H9 (cell line): ENCODE data around the gene RNF20. TPM values are rescaled to one million over a fixed set of nuclear protein-coding genes. Genes with fewer than 3 reads are reported as not detected.

ENCODE experiments used
- DNase-seq: peaks from one replicate; pipeline ENCODE4 v3.0.0-alpha.2; 2017
- H2AFZ ChIP-seq: one replicate; pipeline ENCODE4 v1.6.1; 2013; ENCODE audit warnings: mild to moderate bottlenecking, low read length, control low read depth, moderate library complexity
- H2AK5ac ChIP-seq: 2 replicates; pipeline ENCODE4 v1.6.1; 2013; ENCODE audit warnings: low read length, control low read depth, mixed read lengths; ENCODE audit not compliant: insufficient read length
- H2BK120ac ChIP-seq: one replicate; pipeline ENCODE4 v1.6.1; 2013; ENCODE audit warnings: low read depth, mild to moderate bottlenecking, low read length, control low read depth, inconsistent platforms; ENCODE audit not compliant: poor library complexity, severe bottlenecking
- H2BK12ac ChIP-seq: 2 replicates; pipeline ENCODE4 v1.6.1; 2013; ENCODE audit warnings: low read length, control low read depth, mixed read lengths, low read depth; ENCODE audit not compliant: insufficient read length
- H2BK15ac ChIP-seq: 2 replicates; pipeline ENCODE4 v1.6.1; 2013; ENCODE audit warnings: low read depth, low read length, control low read depth
- H2BK20ac ChIP-seq: one replicate; pipeline ENCODE4 v1.6.1; 2013; ENCODE audit warnings: low read depth, mild to moderate bottlenecking, low read length, control low read depth, inconsistent platforms; ENCODE audit not compliant: poor library complexity, severe bottlenecking
- H2BK5ac ChIP-seq: 2 replicates; pipeline ENCODE4 v1.6.1; 2013; ENCODE audit warnings: low read length, control low read depth, mixed read lengths; ENCODE audit not compliant: insufficient read length
- H3K14ac ChIP-seq: 2 replicates; pipeline ENCODE4 v1.6.1; 2013; ENCODE audit warnings: low read length, control low read depth; ENCODE audit not compliant: insufficient read depth
- H3K18ac ChIP-seq: 2 replicates; pipeline ENCODE4 v1.6.1; 2013; ENCODE audit warnings: low read depth, mild to moderate bottlenecking, mixed read lengths, low read length, control low read depth; ENCODE audit not compliant: insufficient read length
- H3K23ac ChIP-seq: 2 replicates; pipeline ENCODE4 v1.6.1; 2013; ENCODE audit warnings: low read length, control low read depth, mixed read lengths, low read depth; ENCODE audit not compliant: insufficient read length
- H3K23me2 ChIP-seq: 2 replicates; pipeline ENCODE4 v1.6.1; 2013; ENCODE audit warnings: low read depth, mild to moderate bottlenecking, mixed read lengths, low read length, control low read depth; ENCODE audit not compliant: insufficient read length, poor library complexity, severe bottlenecking
- H3K27ac ChIP-seq: 2 replicates; pipeline ENCODE4 v1.5.1; 2013; ENCODE audit warnings: low read length, control low read depth, mixed read lengths, low read depth; ENCODE audit not compliant: insufficient read length
- H3K27me3 ChIP-seq: 2 replicates; pipeline ENCODE4 v1.6.1; 2013; ENCODE audit warnings: low read length, control low read depth, inconsistent platforms; ENCODE audit not compliant: insufficient read depth
- H3K4ac ChIP-seq: 2 replicates; pipeline ENCODE4 v1.6.1; 2013; ENCODE audit warnings: low read depth, mild to moderate bottlenecking, control low read depth, inconsistent platforms, low read length, moderate library complexity
- H3K4me1 ChIP-seq: 2 replicates; pipeline ENCODE4 v1.6.1; 2013; ENCODE audit warnings: low read length, control low read depth, inconsistent platforms; ENCODE audit not compliant: insufficient read depth
- H3K4me2 ChIP-seq: 2 replicates; pipeline ENCODE4 v1.6.1; 2013; ENCODE audit warnings: low read length, control low read depth, mixed read lengths; ENCODE audit not compliant: insufficient read length, insufficient read depth
- H3K56ac ChIP-seq: 2 replicates; pipeline ENCODE4 v1.6.1; 2013; ENCODE audit warnings: low read depth, mild to moderate bottlenecking, mixed read lengths, low read length, control low read depth; ENCODE audit not compliant: insufficient read length
- H3K79me1 ChIP-seq: 2 replicates; pipeline ENCODE4 v1.6.1; 2013; ENCODE audit warnings: low read depth, mild to moderate bottlenecking, moderate library complexity, low read length, control low read depth, inconsistent platforms; ENCODE audit not compliant: insufficient read depth, poor library complexity, severe bottlenecking
- H3K79me2 ChIP-seq: 2 replicates; pipeline ENCODE4 v1.6.1; 2013; ENCODE audit warnings: low read length, control low read depth, inconsistent platforms; ENCODE audit not compliant: insufficient read depth
- H3K9ac ChIP-seq: 2 replicates; pipeline ENCODE4 v1.6.1; 2013; ENCODE audit warnings: low read length, control low read depth, mixed read lengths; ENCODE audit not compliant: insufficient read length; ENCODE audit errors: extremely low read depth
- H3K9me3 ChIP-seq: one replicate; pipeline ENCODE4 v1.6.1; 2013; ENCODE audit warnings: low read depth, low read length, inconsistent platforms; ENCODE audit not compliant: control insufficient read depth
- H3T11ph ChIP-seq: one replicate; pipeline ENCODE4 v1.6.1; 2013; ENCODE audit warnings: mild to moderate bottlenecking, low read length, control low read depth, inconsistent platforms
- H4K20me1 ChIP-seq: one replicate; pipeline ENCODE4 v1.6.1; 2013; ENCODE audit not compliant: control insufficient read depth, insufficient read length, insufficient read depth
- H4K5ac ChIP-seq: 2 replicates; pipeline ENCODE4 v1.6.1; 2013; ENCODE audit warnings: low read depth, mild to moderate bottlenecking, mixed read lengths, low read length, control low read depth; ENCODE audit not compliant: insufficient read length
- H4K8ac ChIP-seq: replicated peaks from 2 replicates; pipeline ENCODE4 v1.6.1; 2013; ENCODE audit warnings: low read length, control low read depth, mixed read lengths, low read depth; ENCODE audit not compliant: insufficient read length
- H4K91ac ChIP-seq: 2 replicates; pipeline ENCODE4 v1.6.1; 2013; ENCODE audit warnings: low read depth, mild to moderate bottlenecking, moderate library complexity, mixed read lengths, low read length, control low read depth; ENCODE audit not compliant: insufficient read length
- H3K27ac Mint-ChIP-seq, 3 experiments: 2 replicates in 2 of 3; 3 replicates in 1 of 3; pipeline ENCODE4 v1.8.0; 2020 to 2021; ENCODE audit warnings: mixed read lengths in 3 of 3, mild to moderate bottlenecking in 1 of 3, moderate library complexity in 1 of 3
- H3K27me3 Mint-ChIP-seq: 2 replicates; pipeline ENCODE4 v1.8.0; 2021; ENCODE audit warnings: low read depth, mild to moderate bottlenecking, moderate library complexity, mixed read lengths
- H3K36me3 Mint-ChIP-seq, 3 experiments: 2 replicates in 2 of 3; 3 replicates in 1 of 3; pipeline ENCODE4 v1.8.0; 2020 to 2021; ENCODE audit warnings: low read depth in 3 of 3, mixed read lengths in 3 of 3; ENCODE audit not compliant: insufficient read depth in 1 of 3
- H3K4me1 Mint-ChIP-seq, 2 experiments: 2 replicates each; pipeline ENCODE4 v1.8.0; 2020; ENCODE audit warnings: mixed read lengths in 2 of 2
- H3K4me3 Mint-ChIP-seq, 2 experiments: 2 replicates in 1 of 2; 3 replicates in 1 of 2; pipeline ENCODE4 v1.8.0; 2020 to 2021; ENCODE audit warnings: mild to moderate bottlenecking in 2 of 2, mixed read lengths in 2 of 2, moderate library complexity in 1 of 2
- H3K9me3 Mint-ChIP-seq, 2 experiments: 2 replicates in 1 of 2; 3 replicates in 1 of 2; pipeline ENCODE4 v1.8.0; 2020; ENCODE audit warnings: mild to moderate bottlenecking in 2 of 2, mixed read lengths in 2 of 2, moderate library complexity in 1 of 2
- WGBS: extraction: QIAGEN DNeasy Blood & Tissue Kit; methylation state at CpG from one replicate; pipeline ENCODE4 v1.1.7; 2013; ENCODE audit warnings: missing lambda C conversion rate, low lambda C conversion rate, mixed read lengths; ENCODE audit not compliant: insufficient read length; ENCODE audit errors: extremely low coverage; 5-methylcytosine and 5-hydroxymethylcytosine counted together
- total RNA-seq: library from RNA; stranded (reverse); gene quantifications from 2 replicates; pipeline ENCODE4 v1.2.1, GENCODE V29; 2021
- TF ChIP-seq, protein P1 (sequence below): fragments of 200-600 bp; sonication (generic); conservative IDR thresholded peaks from 3 replicates; pipeline ENCODE4 v1.8.0; 2021; ENCODE audit warnings: antibody characterized with exemption, mild to moderate bottlenecking

RNF20 gene
- total RNA-seq, 1 experiment from 2014 or later, result 48.5 TPM

DNA sequence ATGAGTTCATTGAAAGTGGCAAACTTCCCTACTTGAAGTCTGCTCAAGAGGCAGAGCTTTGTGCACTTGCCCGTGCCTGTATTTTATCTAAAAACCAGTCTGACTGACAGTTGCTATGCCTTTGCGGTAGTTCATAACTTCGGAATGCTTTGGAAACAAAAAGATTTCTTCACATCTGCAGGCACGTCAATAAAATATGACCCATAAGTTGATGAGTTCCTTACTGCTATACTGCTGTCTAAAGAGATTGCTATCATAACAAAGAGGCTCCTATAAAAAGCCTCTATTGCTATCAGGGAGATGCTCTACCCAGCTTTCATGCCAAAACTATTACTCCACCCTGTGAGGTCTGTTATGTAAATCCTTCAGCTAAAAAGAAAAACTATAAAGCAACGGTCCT, 25.4 kb upstream of the RNF20 start:
- DNase-seq, result no peak
- H3K56ac ChIP-seq, result no peak overlapping the region
- no peak overlapping the region for H3T11ph ChIP-seq
- H2BK120ac ChIP-seq, result no peak overlapping the region
- no peak overlapping the region for H2BK12ac ChIP-seq
- no peaks in the 10 kb centered on the region for H3K79me1 ChIP-seq
- no peak overlapping the region for H3K27ac ChIP-seq
- no peak overlapping the region for H2AFZ ChIP-seq
- H3K14ac ChIP-seq, result no peak overlapping the region
- H3K79me2 ChIP-seq, result no peaks in the 10 kb centered on the region
- H3K23ac ChIP-seq, result no peak overlapping the region
- Mint-ChIP-seq H3K4me3 (no peak overlapping the region), H3K36me3 (no peaks in the 10 kb centered on the region), H3K27me3 (no peaks in the 10 kb centered on the region; the same call in 1 of the 2 replicates), H3K9me3 (no peaks in the 10 kb centered on the region), H3K27ac (no peak overlapping the region), H3K4me1 (peaks cover 19% of the 10 kb centered on the region in 2 experiments)
- H4K8ac ChIP-seq, result no peak overlapping the region
- no peak overlapping the region for H3K4me2 ChIP-seq
- no peaks in the 10 kb centered on the region for H3K23me2 ChIP-seq
- no peaks in the 10 kb centered on the region for H3K27me3 ChIP-seq
- H2AK5ac ChIP-seq, result no peak overlapping the region
- H3K9ac ChIP-seq, result no peak overlapping the region
- no peak overlapping the region for H4K91ac ChIP-seq
- H2BK20ac ChIP-seq, result no peak overlapping the region
- TF ChIP-seq, protein P1, sequence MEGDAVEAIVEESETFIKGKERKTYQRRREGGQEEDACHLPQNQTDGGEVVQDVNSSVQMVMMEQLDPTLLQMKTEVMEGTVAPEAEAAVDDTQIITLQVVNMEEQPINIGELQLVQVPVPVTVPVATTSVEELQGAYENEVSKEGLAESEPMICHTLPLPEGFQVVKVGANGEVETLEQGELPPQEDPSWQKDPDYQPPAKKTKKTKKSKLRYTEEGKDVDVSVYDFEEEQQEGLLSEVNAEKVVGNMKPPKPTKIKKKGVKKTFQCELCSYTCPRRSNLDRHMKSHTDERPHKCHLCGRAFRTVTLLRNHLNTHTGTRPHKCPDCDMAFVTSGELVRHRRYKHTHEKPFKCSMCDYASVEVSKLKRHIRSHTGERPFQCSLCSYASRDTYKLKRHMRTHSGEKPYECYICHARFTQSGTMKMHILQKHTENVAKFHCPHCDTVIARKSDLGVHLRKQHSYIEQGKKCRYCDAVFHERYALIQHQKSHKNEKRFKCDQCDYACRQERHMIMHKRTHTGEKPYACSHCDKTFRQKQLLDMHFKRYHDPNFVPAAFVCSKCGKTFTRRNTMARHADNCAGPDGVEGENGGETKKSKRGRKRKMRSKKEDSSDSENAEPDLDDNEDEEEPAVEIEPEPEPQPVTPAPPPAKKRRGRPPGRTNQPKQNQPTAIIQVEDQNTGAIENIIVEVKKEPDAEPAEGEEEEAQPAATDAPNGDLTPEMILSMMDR, result no peak
- no peak overlapping the region for H3K4ac ChIP-seq
- no CpG with 5 or more reads among the region's 5 CpGs for WGBS
- no peak overlapping the region for H2BK5ac ChIP-seq
- H3K4me1 ChIP-seq, result peaks cover 4% of the 10 kb centered on the region; the same call in 1 of the 2 replicates
- no peak overlapping the region for H3K18ac ChIP-seq
- no peak overlapping the region for H4K5ac ChIP-seq
- no peak overlapping the region for H2BK15ac ChIP-seq
- no peaks in the 10 kb centered on the region for H4K20me1 ChIP-seq
- H3K9me3 ChIP-seq, result no peaks in the 10 kb centered on the region
